GM04504 (cell line): ENCODE data around the gene CALM1.
A peak's percentile ranks its signal among the peaks of the same experiment; 100 is the strongest.

Source experiments
- DNase-seq: peaks from one replicate; pipeline ENCODE4 v3.0.0-alpha.2; 2012; ENCODE audit warnings: low read depth

CALM1 gene

DNA sequence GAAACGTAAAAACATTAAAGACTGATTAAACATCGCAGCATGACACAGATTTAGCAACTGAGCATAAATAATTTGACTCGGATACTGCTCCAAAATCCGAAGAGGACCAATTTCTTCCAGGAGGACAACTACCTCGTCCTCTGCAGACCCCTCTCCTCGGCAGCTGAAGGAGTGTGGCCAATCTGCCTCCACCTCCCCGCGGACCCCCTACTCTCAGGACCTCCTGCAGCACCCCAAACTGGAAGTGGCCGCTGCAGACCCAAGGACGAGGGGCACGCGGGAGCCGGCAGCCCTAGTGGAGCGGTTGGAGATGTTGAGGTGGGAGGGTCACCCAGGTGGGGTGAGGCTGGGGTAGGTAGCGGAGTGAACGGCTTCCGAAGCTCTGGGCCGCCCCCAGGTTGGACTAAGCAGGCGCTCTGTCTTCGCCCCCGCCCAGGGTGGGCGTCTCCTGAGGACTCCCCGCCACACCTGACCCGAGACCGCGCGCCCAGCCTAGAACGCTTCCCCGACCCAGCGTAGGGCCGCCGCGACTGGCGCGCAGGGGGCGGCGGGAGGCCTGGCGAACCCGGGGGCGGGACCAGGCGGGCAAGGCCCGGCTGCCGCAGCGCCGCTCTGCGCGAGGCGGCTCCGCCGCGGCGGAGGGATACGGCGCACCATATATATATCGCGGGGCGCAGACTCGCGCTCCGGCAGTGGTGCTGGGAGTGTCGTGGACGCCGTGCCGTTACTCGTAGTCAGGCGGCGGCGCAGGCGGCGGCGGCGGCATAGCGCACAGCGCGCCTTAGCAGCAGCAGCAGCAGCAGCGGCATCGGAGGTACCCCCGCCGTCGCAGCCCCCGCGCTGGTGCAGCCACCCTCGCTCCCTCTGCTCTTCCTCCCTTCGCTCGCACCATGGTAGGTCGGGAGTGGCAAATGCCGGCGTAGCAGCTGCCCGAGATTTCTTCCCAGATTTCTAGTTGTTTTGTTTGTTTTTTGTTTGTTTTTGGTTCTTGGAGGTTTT lies at the start of gene CALM1:
Gene CALM1, plus strand, starts transcription at position 689 of the 999 bp plus-strand sequence. Its CDS starts 202 bp downstream, at position 891.
- DNase-seq: peak; percentile 87

- no peak for DNase-seq
These were observed 48.6 kb upstream of the CALM1 start for GRCh38 chr14:90348270-90348669.

- DNase-seq: no peak
These were observed 47.1 kb upstream of the CALM1 start for GRCh38 chr14:90349739-90350138.

DNA sequence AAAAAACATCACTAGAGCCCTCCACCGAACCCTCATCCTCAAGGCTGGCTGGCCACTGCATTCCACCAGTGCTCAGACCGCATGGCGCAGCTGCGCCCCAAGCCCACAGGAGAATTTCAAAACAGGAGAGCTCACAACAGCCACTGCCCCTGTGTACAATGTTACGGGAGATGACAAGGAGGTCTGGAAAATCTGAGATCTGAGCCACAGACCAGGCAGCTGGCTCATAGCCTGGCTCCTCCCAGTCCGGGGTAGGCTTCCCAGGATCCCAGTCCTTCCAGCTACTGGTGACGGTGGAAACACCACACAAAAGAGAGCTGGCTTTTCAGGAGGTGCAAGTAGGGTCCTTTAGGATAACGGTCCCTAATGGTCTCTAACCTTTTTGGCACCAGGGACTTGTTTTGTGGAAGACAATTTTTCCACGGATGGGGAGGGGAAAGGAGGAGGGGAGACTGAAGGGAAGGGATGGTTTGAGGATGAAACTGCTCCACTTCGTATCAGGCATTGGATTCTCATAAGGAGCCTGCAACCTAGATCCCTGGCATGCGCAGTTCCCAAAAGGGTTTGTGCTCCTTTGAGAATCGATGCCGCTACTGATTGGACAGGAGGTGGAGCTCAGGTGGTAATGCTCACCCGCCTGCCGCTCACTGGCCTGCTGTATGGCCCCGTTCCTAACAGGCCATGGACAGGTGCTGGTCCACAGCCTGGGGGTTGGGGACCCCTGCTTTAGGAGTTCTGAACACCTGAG lies 42.1 kb upstream of the CALM1 start:
- no peak for DNase-seq

DNA sequence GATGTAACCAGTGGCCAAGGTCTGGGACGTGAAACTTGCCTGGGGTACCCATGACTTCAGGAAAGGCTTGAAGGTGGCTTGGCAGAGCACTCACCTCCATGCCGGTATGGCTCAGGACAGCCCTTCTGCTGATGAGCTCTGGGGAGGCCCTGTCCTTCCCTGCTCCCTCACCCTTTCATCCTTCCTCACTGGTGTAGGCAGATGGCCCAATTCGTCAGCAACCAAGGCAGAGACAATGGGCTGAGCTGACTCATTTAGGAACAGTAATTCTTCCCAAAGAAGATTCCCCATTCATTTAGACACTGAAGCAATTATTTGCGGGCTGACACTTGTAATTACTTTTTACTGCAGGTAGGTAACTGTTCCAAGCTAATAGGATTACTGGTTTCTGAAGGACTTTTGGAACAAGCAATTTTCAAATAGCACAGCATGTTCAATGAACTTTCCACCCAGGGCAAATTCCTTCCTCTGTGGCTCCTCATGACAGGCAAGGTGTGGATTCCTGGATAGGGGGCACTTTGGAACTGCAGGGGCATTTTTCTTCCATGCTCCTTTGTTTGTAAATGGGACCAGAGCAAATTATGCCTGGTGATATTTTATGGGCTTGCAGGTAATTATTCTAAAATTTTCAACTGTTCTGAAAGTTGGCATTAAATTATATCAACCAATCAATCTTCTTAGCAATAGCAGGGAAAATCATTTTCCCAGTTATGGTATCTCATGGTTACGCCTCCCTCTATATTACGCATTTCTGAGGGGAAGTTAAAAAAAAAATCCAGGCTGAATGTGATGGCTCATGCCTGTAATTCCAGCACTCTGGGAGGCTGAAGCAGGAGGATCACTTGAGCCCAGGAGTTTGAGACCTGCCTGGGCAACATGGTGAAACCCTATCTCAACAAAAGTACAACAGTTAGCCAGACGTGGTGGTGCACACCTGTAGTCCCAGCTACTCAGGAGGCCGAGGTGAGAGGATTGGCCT lies 41.0 kb upstream of the CALM1 start:
- no peak for DNase-seq

- no peak for DNase-seq
These were observed 39.9 kb upstream of the CALM1 start for GRCh38 chr14:90356925-90357324.

DNA sequence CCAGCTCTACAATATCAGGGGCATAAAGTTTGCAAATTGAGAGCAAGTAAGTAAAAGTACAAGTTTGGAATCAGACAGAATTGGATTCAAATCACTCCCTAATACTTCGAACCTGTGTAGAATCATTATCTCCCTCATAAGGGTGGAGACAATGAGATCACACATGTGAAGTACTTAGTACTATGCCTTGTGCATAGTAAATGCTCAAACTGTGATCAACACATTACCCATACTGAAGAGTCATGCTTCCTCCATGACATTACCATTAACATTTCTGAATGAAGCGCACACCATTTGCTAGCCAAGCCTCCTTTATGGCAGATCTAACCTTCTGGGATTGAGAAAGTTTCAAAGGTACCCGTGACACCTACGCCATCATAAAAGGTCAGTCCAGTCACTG lies 38.5 kb upstream of the CALM1 start:
- no peak for DNase-seq

GRCh38 chr14:90361865-90362557 lies 34.8 kb upstream of the CALM1 start:
- DNase-seq: no peak

GRCh38 chr14:90362558-90362896 lies 34.3 kb upstream of the CALM1 start:
- DNase-seq: no peak

DNA sequence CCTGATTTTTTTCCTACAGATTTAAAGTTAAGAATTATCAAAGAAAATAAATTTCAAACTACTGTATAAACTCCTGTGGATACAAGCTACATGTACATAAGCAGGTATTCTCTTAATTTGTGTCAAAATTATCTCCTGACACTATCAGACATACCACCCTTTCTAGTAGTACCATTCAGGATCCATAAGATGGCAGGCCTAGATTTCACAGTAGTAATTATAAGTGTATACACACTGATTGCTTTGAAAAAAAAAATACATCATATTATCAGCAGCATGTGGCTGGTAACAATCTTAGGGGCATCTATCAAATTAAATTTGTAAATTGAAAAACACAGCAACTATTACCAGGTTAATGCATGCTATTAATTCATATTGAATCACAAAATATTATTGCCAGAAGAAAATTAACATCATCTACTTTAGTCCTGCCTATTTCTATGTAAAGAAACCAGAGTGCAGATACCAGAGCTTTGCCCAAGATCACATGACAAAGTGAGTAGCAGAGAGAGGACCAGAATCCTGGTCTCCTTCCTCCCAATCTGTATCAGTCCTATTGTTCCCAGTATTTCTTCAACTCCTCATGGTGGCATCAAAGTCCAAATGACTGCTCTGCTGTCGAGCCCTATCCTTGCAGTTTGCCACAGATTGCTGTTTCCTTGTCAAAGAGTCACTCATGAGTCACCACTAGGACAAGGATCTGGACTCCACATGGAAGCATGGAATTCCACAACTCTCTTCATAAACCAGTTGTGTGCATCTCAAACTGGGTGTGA lies 27.7 kb upstream of the CALM1 start:
- DNase-seq: no peak

- DNase-seq: no peak
These were observed 22.9 kb upstream of the CALM1 start for GRCh38 chr14:90373887-90374286.

DNA sequence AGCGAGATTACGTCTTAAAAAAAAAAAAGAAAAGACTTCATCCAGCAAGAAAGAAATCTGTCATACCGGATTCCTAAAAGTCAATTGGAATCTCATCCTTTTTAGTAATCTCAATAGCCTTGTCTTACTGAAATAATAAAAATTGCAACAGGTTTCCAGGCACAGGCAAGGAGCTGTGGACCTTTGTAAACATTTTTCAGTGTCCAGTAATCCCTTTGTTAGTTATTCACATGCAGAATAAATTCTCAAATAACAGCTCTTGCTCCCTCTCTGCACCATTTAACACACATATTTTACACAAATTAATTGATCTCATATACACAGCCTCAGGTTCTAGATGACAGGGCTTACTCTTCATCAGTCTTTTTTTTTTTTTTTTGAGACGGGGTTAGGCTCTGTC lies 22.0 kb upstream of the CALM1 start:
- DNase-seq: no peak

- no peak for DNase-seq
These were observed 20.9 kb upstream of the CALM1 start for GRCh38 chr14:90375934-90376333.

GRCh38 chr14:90378249-90378648 lies 18.6 kb upstream of the CALM1 start:
- DNase-seq: no peak

GRCh38 chr14:90379106-90379505 lies 17.7 kb upstream of the CALM1 start:
- DNase-seq: no peak

- no peak for DNase-seq
These were observed 15.6 kb upstream of the CALM1 start for GRCh38 chr14:90381011-90381786.

DNA sequence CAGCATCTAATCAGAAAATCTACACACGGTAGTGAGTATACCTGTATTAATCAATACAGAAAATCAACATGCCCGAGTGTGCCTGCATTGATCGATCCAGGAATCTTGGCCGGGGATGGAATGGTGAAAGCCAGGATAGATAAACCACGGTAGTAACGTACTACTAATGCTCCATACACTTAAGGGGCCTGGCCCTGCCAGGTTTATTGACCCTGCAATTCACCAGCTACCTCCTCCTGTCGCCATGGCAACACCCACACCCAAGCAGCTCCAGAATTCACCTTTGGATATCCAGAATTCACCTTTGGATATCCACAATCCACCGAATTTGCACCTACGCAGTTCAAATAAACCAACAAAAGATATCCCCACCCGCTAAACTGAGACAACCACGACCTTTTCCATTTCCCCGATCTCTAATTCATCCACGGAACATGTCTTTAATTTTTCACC lies 14.8 kb upstream of the CALM1 start:
- DNase-seq: no peak

GRCh38 chr14:90382491-90383125 lies 14.2 kb upstream of the CALM1 start:
- peak; percentile 72 for DNase-seq

GRCh38 chr14:90383126-90383730 lies 13.6 kb upstream of the CALM1 start:
- DNase-seq: peak; percentile 99
